Stimulated activated CD4-positive, alpha-beta T cell treated with anti-CD3 and anti-CD28 coated beads, Interleukin-12 subunit alpha, Interleukin-12 subunit beta, amount 100 ng/mL, for 4 hours (primary cell): Measurements from ENCODE around the gene SFR1.

Experiments used
- DNase-seq: peaks from one replicate; pipeline ENCODE4 v3.0.0-alpha.2; 2020

Gene SFR1, protein sequence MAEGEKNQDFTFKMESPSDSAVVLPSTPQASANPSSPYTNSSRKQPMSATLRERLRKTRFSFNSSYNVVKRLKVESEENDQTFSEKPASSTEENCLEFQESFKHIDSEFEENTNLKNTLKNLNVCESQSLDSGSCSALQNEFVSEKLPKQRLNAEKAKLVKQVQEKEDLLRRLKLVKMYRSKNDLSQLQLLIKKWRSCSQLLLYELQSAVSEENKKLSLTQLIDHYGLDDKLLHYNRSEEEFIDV

DNA sequence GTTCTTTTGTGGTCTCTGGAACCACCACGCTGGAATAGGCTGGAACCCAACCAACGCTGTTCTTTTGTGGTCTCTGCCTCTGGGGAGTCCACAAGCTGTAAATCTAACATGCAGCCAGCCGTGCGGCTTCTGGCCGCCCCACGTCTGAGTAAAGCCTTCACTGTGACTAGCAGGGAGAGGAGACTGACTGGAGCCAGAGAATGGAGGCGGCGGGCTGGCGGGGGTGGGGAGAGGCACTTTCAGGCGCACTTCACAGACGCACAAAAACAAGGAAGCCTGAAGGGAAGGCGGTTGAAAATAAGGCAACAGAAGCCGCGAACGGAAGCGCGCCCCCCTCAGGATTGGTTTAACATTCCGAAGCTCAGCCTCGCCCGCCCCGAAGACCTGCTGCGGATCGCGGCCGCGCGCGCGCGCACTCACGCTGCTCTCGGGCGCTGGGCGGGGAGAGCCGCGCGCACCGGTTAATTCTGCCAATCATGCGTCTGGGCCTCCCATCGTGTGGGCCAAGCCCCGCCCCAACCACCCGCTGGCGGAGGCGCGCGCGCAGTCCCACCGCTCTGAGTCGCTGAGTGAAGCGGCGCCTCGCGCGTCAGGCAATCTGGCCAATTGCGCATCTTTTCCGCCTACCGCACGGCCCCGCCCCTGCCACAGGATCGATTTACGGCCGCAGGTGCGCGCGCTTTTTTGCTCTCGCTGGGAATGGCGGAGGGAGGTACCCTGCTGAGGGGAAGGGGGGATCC is at the start of gene SFR1:
Gene SFR1 (plus strand): TSS at position 687 of the 740 bp plus-strand sequence. CDS start 13 bp downstream, at position 700.
- peak; percentile 98 for DNase-seq

DNA sequence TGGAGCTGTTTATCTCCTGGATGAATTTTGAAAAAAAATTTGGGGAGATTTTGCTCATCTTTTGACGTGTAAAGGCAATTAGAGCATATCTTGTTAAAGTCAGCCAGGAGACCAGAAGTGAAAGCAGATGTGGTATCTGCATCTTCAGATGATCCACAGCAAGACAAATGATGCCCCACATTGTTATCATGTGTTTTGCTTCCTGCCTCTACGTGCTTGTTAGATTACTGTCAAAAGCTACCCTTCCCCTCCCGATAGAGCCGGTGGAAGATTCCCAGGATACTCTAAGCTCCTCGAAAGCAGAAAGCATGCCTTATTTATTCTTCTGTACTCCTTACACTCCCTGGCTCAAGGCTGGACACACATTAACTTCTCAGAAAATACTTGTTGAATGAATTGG is 49.2 kb upstream of the SFR1 start:
- DNase-seq = no peak

DNA sequence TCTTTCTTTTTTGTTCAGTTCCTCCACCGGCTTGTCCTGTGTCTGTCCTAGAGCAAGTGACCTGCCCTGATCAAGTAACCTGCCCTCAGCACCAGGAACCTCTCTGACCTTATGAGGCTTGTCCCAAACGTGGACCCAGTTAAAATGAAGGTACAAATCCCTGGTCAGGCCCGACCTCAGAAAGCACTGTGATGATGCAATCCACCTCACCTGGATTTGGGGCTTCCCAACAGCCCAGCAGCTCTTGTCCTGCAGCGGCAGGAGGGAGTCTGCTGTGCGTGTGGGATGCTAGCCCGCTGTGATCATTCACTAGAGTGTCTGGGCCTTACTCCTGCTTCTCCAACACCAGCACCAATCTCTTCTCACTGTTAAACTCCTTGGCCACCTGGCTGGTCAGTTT is 47.5 kb upstream of the SFR1 start:
- no peak for DNase-seq

DNA sequence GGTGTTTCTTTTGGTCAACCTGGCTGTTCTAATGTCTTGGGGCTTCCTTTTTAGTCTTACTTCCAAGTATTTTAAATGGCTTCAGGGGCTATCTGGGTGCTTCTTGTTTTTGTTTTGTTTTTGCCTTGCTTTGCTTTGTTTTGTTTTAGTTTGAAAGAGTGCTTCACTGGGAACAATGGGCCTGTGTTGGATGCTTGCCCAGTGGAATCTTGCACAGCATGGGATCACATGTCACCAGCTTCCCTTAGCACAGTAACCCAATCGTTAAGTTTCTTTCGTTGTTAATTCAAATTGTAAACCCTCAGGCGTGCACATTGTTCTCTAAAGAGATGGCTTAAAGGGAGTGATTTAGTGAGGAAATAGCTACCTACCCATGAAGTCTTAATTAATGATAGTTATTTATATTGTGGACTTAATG is 45.2 kb upstream of the SFR1 start:
- DNase-seq = no peak

DNA sequence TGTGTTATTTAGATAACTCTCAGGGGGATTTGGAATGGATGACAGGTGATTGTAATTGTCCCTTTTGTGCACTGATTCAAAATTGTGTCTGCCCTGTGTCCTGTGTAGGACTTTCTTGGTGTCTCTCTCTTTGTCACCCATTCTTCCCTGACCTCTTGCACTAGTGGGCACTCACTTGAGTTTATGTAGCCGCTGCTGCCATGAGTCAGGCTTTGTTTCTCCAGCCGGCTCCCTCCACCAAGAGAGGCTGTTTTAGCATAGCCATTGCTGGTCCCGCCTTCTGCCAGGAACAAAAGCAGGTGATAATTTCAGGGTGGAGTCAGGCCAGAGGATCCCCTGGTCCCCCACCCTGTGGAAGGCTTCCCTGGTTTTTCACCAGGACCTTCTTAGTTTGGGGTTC is 44.7 kb upstream of the SFR1 start:
- no peak for DNase-seq

DNA sequence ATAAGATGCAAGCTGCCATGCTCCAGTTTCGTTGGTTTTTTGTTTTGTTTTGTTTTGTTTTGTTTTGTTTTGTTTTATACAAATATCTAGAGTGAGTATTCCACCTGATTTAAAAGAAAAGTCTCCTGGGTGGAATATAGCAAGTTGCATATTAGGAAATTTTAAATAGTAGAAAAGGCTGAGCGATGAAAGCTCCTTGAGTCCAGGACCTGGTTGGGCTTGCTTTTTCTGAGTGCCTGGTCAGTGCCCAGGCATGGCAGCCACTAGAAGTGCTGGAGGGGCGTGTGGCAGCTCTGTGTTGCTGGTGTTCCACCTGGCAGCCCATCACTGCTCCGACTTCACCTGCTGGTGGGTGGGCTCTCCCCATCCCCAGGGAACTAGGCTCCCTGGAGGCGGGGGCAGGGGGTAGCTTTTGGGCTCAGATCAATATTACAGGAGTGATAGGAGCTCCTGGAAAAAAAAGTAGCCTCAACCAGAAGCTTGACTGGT is 44.3 kb upstream of the SFR1 start:
- no peak for DNase-seq

DNA sequence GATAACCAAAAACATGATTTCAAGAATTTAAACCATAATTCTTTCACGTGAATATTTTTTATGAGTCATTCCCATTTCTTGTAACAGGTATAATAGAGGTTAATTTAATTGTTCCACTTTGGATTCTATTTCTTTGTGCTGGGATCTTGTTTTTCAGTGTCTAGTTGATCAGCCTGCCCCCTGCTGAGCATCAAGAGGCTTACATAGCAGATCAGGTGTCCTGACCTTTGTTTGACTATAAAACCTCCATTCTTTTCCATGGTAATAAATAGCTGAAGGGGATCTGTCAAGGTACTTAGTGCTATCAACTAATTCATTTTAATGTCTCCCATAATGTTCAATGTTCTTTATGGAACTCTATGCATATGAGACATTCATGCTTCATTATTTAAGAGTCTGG is 41.2 kb upstream of the SFR1 start:
- no peak for DNase-seq

DNA sequence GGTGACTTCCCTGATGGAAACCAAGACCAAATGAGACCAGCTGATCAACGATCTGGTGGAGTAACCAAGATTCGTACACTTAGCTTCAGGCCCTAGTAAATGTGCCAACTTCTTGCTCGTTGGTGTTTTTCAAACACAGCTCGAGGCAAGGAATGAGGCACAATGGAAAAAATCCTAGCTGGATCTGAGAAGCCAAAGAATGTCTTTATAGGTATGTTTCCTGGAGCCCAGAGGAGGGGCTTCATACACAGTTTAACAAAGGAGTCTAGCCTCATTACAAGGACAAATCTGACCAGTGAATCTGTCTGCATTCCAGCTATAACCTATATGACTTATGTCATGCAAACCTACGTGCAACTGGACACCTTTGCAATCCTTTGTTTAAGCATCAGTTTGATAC is 40.0 kb upstream of the SFR1 start:
- no peak for DNase-seq

DNA sequence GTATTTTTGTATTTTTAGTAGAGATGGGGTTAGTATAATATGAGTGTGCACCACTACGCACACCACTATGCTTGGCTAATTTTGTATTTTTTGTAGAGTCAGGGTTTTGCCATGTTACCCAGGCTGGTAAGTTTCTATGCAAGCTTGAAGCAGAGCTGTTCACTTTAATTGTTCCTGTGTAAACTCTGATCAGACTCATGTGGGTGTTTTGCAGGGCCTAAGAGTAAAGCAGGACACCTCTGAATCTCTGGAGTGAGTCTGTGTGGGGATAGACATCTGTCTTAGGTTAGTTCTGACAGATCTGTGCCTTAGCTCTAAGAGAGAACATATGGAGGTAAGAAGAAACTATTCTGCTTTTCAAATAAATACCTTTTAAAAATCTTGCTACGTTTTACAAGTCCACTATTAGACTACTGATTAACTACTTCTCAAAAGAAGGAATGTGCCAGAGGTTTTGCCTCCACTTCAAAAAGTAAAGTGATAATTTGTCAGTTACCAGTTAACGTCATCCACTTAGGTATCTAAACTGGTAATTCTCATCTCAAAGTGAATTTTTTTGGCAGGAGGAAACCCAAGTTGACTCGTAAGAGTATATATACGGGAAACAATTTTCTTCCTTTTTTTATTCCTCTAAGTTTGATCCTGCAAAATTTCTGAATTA is 37.4 kb upstream of the SFR1 start:
- DNase-seq = no peak

DNA sequence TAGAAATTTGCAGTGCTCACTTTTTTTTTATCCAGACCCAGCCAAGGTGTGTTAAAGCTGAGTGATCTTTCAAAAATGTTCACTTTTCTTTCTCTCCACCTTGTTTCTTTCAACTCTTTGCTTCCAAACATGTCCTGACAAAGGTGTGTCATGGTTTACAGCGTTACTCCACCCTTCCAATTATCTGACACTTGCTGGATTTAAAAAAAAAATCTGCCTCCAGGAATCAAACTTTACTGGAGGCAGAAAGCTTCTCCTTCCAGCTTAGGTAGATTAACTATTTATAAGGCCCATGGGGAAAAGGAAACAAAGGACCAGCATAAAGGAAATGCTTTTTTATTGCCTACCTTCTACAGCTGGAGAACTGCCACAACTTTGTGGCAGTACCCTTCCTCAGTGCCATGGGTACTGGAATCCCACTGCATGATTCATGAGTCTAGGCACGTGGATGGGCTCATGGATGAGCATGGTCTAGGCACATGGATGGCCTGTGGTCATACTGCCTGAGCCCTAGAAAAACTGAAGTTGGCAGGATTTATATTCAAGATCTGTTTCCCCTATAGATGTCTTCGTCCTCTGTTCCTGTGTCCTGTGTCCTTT is 36.1 kb upstream of the SFR1 start, which contains the start of gene COL17A1:
Gene COL17A1 (minus strand): TSS at position 80 of the 600 bp plus-strand sequence. CDS start 5,207 bp downstream, outside the sequence.
- no peak for DNase-seq

DNA sequence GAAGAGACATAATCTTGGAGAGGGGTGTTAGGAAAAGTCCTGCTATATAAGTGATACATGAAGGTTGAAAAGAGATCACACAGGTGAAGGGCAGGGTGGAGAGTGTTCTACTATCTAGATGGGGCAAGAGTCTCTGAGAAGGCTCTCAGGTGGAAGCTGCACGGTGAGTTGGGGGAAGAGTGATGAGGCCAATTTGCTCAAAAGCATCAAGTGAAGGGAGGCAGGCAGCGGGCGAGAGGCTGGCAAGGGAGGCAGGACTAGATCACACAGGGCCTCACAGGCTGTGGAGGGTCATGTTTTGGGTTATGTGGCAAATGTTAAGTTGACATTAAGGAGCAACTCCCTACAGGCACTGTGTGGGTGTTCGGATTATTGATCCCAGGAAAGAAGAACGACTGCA is 33.7 kb upstream of the SFR1 start:
- DNase-seq = no peak

DNA sequence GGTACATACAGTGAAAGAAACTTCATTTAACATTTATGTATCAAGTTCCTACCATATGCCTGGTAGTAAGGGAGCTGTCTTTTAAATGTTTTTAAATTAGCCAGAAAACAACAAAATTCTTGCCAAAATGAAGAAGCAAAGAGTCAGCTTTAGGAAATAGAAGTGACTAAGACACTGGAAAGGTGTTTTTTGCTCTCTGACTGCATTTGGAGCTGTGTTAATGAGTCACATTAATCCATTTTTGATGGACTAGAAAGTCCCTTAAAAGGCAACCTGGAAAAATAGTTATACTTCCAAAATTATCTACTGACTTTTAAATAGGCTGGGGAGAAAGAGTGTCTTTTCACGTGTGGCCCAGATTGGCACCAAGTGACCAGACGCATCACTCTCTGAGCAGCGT is 32.4 kb upstream of the SFR1 start:
- no peak for DNase-seq

DNA sequence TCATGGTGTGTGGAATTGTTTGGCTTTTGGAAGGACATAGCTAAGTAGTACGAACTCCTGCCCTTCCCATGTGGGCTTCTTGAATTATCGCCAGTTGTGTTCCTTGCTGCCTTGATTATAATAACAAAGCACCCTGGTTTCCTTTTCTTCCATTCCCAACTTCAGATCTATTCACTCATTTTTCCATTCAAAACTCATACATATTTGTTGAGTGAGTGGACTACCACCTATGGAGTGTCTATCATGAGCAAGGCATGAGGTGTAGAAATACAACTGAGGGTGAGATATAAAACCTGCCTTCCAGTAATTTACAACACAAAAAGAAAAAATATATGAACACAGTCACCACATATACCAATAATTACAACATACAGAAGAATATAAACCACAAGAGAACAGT is 31.4 kb upstream of the SFR1 start:
- DNase-seq = no peak

DNA sequence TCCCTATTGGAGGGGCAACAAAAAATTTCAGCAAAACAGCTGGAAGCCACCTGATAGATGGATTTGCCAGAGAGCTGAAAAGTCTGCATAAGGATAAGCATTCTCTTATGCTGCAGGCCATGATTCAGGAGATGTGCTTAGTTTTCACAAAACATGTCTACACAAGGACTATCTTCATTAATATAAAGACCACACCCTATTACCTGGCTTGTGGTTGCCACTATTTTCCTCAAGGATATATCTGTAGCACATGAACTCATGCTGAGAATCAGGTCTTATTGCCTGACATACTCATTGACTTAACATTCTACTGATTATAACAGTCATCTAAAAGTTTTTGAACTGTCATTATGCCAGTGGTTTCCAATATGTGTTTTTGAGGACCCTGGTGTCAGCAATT is 29.2 kb upstream of the SFR1 start:
- no peak for DNase-seq

DNA sequence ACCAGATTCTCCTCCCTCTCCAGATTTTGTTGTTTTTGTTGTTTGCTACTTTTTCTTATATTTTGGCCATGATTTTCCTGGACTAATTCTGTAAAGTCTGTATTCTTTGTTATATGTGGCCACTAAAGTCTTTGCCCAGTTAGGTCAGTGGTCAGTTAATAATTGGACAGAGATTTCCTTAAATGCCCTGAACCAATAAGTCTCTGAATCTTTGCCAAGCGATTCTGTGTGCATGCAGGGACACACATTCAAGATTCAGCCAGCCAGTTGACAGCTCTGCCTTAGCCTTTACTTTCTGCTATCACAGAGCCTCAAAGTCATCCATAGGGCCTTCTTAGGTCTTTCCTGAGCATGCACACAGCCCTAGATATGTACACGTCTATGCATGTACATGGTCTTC is 25.3 kb upstream of the SFR1 start:
- no peak for DNase-seq

DNA sequence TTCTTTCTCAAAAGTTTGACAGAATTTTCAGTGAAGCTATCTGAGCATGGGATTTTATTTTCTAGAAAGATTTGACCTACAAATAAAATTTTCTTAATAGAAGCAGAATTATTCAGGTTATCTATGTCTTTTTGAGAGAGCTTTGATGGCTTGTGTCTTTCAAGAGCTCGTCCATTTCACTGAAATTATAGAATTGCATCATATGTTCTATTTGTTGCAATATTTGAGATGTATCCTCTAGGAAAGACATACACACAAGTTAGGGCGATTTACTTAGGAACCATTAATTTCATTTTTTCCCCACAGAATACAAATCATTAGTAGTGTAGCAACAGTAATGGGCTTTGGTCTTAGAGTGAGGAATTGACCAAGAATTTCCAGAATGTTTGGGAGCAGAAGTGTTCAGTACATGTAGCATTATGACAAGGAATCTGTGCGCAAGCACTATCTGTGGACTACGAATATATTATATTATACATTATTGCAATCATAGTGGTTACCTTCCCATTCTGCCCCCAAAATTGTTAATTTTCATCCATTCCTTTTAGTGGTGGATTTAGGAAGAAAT is 23.5 kb upstream of the SFR1 start:
- DNase-seq = no peak

DNA sequence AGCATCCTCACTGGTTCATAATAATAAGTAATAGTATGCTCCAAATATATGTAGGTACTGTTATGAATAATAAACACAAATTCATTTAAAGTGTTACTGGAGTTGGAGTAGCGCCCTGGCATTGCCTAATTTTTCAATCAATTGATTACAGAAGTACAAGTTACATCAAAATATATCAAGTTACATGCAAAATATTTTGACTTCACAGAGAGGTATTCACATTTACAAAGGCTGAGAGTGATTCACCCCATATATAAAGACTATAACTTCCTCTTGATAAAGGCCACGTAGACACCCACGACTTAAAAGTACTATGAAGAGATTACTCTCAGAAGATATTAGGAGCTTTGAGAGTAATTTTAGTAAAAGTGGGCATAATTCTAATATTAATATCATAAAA is 22.7 kb upstream of the SFR1 start:
- DNase-seq = no peak

DNA sequence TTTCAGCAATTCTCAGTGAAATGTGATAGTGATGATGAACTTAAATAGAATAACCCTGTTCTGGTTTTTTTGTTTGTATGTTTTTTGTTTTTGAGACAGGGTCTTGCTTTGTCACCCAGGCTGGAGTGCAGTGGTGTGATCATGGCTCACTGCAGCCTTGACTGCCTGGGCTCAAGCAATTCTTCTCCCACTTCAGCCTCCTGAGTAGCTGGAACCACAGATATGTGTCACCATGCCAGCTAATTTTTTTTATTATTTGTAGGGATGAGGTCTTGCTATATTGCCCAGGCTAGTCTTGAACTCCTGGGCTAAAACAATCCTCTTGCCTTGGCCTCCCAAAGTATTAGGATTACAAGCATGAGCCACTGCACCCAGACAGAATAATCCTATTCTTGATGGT is 22.0 kb upstream of the SFR1 start:
- no peak for DNase-seq

DNA sequence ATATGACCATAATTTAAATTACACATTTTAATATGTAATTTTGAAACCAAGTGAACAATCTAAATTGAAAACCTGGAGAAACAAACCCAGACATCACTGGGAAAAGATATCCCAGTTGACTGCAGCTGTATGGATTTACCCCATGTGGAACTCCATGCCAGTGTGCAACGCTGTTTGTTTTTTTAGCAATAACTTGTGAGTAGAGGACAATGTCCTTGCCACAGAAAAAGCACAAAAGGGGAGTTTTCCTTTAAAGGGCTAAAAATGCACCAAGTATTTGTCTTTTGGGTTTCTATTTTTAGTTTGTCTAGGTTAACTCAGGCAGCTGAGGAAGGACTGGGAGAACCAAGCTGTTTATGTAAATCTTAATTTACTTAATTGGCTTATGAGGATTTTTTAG is 21.2 kb upstream of the SFR1 start:
- DNase-seq = no peak

DNA sequence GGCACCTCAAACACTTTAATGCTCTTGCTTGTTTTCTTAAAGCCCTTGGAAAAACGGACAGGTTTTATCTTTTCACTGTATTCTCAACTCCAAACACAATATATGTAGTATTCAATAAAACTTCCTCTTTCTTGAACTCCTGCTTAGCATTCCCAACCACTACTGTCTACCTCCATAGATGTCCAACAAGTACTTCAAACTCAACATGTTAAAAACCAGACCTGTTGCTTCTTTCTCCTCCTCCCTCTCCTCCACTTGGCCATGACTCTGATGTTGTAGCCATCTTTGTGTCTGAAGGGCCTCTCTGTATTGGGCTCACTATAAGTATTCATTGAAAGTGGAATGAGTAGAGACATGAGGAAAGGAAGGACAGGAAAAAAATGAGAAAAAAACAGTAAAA is 20.1 kb upstream of the SFR1 start:
- no peak for DNase-seq

DNA sequence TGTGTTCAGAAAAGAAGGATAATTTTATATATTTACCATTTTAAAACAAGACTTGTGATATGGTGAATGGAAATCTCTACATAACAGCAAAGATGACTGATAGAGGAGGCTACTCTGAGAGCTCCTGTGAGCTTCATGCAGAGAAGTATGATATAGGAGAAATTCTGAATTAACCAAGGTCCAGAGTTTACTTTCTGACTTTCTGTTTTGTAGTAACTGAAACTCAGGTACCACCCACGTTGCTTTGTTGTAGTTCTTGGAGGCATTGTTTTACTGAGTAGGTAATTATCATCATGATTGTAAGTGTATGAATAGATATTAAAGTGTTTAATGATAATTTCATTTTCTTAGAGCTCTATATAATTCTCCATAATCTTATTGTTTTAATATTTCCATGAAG is 18.0 kb upstream of the SFR1 start:
- DNase-seq = no peak

DNA sequence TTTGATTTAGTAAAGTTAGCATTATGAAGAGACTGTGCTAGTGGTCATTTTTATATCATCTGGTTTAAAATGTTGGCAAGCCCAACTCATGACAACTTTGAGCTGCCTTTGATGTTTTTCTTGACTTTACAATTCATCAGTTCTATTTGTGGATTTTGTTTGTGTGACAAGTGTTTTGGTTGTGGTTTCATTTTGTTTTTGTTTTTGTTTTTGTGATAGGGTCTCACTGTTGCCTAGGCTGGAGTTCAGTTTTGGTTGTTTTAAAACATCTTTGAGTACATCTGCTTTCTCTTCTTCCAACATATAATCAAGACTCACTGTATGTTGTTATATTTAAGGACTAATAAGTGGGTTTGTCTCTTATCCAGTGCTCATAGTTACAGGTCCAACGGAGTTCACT is 17.6 kb upstream of the SFR1 start:
- no peak for DNase-seq

DNA sequence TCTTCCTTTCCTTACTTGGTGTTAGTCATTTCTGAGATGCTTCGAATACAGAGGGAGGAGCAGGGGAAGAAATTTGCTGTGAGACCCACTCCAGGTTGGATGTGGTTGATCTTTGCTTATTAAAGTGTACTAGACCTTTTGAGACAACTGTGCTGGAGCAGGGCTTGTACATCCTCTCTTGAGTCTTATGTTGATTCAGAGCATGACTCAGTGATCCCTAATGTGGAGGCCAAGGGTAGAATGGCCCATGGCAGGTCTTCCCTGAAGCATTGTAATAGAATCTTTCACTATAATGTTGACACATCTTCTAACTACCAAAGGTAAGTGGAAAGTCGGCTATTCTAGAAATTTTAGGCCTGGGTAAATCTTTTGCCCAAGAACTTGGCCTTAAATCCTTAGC is 17.0 kb upstream of the SFR1 start:
- no peak for DNase-seq
